ENCODE data around the gene MYOG.

The MYOG gene

GRCh38 chr1:203063287-203063686, 22.5 kb downstream of the MYOG start:
- H3K27me3 ChIP-seq (ENCODE audit: insufficient read depth, low read length) = peaks cover 14% of the 10 kb centered on the region; the same call in 1 of the 2 replicates
- TF ChIP-seq EZH2 (IDR thresholded peaks at IDR 0.05; ENCODE audit: borderline replicate concordance, low read length) = no peak
- no peak for TF ChIP-seq CTCF (IDR thresholded peaks at IDR 0.05; ENCODE audit: low read length)
- no peaks in the 10 kb centered on the region for H3K9me2 ChIP-seq (ENCODE audit: low read depth, low read length)
- no peaks in the 10 kb centered on the region for H3F3A ChIP-seq (ENCODE audit: insufficient read depth, low read length)
- no peak overlapping the region for H3K9ac ChIP-seq (ENCODE audit: low read length)
- no peak overlapping the region for H3K4me3 ChIP-seq (ENCODE audit: low read depth, low read length, poor library complexity, severe bottlenecking)
- no peaks in the 10 kb centered on the region for H3K9me3 ChIP-seq (ENCODE audit: low read length)
- H2AFZ ChIP-seq (ENCODE audit: low read length) = no peak overlapping the region
- H3K27ac ChIP-seq (ENCODE audit: low read depth, low read length, poor library complexity, severe bottlenecking) = no peak overlapping the region
- no peaks in the 10 kb centered on the region for H3K36me3 ChIP-seq (ENCODE audit: insufficient read depth, low read length)
- H3K4me1 ChIP-seq (ENCODE audit: insufficient read depth, low read length, severe bottlenecking) = no peaks in the 10 kb centered on the region
- no peaks in the 10 kb centered on the region for H3K79me2 ChIP-seq (ENCODE audit: insufficient read depth, low read length)
- H4K20me1 ChIP-seq (ENCODE audit: insufficient read depth, low read length) = no peaks in the 10 kb centered on the region
- H3K4me2 ChIP-seq (ENCODE audit: low read length) = no peak overlapping the region

DNA sequence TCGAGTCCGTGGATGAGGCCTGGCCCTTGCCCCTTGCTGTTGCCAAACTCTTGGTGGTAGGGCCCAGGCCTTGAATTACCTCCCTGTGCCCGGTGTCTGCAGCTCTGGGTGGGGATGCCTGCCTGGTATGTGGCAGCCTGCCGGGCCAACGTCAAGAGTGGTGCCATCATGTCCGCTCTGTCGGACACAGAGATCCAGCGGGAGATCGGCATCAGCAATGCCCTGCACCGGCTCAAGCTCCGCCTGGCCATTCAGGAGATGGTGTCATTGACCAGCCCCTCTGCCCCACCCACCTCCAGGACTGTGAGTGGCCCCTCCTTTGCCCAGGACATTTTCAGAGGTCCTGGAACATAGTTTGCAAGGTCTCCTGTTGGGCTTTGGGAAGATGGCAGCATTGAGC, 25.7 kb downstream of the MYOG start:
- Histone ChIP-seq H3K9me3 (ENCODE audit: low read length) (no peaks in the 10 kb centered on the region), H4K20me1 (ENCODE audit: insufficient read depth, low read length) (no peaks in the 10 kb centered on the region), H3K9me2 (ENCODE audit: low read depth, low read length) (no peaks in the 10 kb centered on the region), H3K9ac (ENCODE audit: low read length) (no peak overlapping the region), H3K4me2 (ENCODE audit: low read length) (no peak overlapping the region), H3K79me2 (ENCODE audit: insufficient read depth, low read length) (no peaks in the 10 kb centered on the region), H3K4me1 (ENCODE audit: insufficient read depth, low read length, severe bottlenecking) (no peaks in the 10 kb centered on the region), H3K36me3 (ENCODE audit: insufficient read depth, low read length) (no peaks in the 10 kb centered on the region), H3K27me3 (ENCODE audit: insufficient read depth, low read length) (peaks cover 9% of the 10 kb centered on the region; the same call in 1 of the 2 replicates), H3K27ac (ENCODE audit: low read depth, low read length, poor library complexity, severe bottlenecking) (no peak overlapping the region), H3K4me3 (ENCODE audit: low read depth, low read length, poor library complexity, severe bottlenecking) (no peak overlapping the region), H2AFZ (ENCODE audit: low read length) (no peak overlapping the region), H3F3A (ENCODE audit: insufficient read depth, low read length) (no peaks in the 10 kb centered on the region)
- TF ChIP-seq EZH2 (IDR thresholded peaks at IDR 0.05; ENCODE audit: borderline replicate concordance, low read length) (no peak), CTCF (IDR thresholded peaks at IDR 0.05; ENCODE audit: low read length) (no peak)

GRCh38 chr1:203059485-203059884, 26.3 kb downstream of the MYOG start:
- H3K4me1 ChIP-seq (ENCODE audit: insufficient read depth, low read length, severe bottlenecking) = no peaks in the 10 kb centered on the region
- TF ChIP-seq CTCF (IDR thresholded peaks at IDR 0.05; ENCODE audit: low read length) (no peak), EZH2 (IDR thresholded peaks at IDR 0.05; ENCODE audit: borderline replicate concordance, low read length) (no peak)
- H3K9me2 ChIP-seq (ENCODE audit: low read depth, low read length) = no peaks in the 10 kb centered on the region
- no peaks in the 10 kb centered on the region for H3K9me3 ChIP-seq (ENCODE audit: low read length)
- H3K27me3 ChIP-seq (ENCODE audit: insufficient read depth, low read length) = peaks cover 9% of the 10 kb centered on the region; the same call in 1 of the 2 replicates
- H3K9ac ChIP-seq (ENCODE audit: low read length) = no peak overlapping the region
- no peaks in the 10 kb centered on the region for H3K79me2 ChIP-seq (ENCODE audit: insufficient read depth, low read length)
- H3K36me3 ChIP-seq (ENCODE audit: insufficient read depth, low read length) = no peaks in the 10 kb centered on the region
- no peaks in the 10 kb centered on the region for H4K20me1 ChIP-seq (ENCODE audit: insufficient read depth, low read length)
- no peak overlapping the region for H3K4me3 ChIP-seq (ENCODE audit: low read depth, low read length, poor library complexity, severe bottlenecking)
- H3K4me2 ChIP-seq (ENCODE audit: low read length) = no peak overlapping the region
- no peak overlapping the region for H2AFZ ChIP-seq (ENCODE audit: low read length)
- no peaks in the 10 kb centered on the region for H3F3A ChIP-seq (ENCODE audit: insufficient read depth, low read length)
- no peak overlapping the region for H3K27ac ChIP-seq (ENCODE audit: low read depth, low read length, poor library complexity, severe bottlenecking)
